GM23248 (cell line): ENCODE results near the gene USP36.

ENCODE experiments used
- EZH2 ChIP-seq: fragments of 200-600 bp; sonication (generic); IDR thresholded peaks from 2 replicates; pipeline ENCODE4 v1.6.1; 2018; ENCODE audit warnings: antibody characterized with exemption, mild to moderate bottlenecking; ENCODE audit not compliant: insufficient read depth, poor library complexity, severe bottlenecking
- EZH2phosphoT487 ChIP-seq: fragments of 200-600 bp; sonication (generic); IDR thresholded peaks from 2 replicates; pipeline ENCODE4 v1.6.1; 2018; ENCODE audit warnings: antibody characterized with exemption, moderate library complexity, mild to moderate bottlenecking, low read depth; ENCODE audit not compliant: insufficient read depth

GRCh38 chr17:78805301-78805700 lies 35.3 kb downstream of the USP36 start:
- no peak for TF ChIP-seq EZH2
- TF ChIP-seq EZH2phosphoT487: no peak
